Renal pelvis (tissue), 4 donors: ENCODE measurements around the gene NPAS3. TPM values are rescaled to one million over a fixed set of nuclear protein-coding genes. Genes with fewer than 3 reads are reported as not detected.
A peak's percentile ranks its signal among the peaks of the same experiment; 100 is the strongest.

Source experiments
- DNase-seq: peaks from one replicate; pipeline ENCODE4 v3.0.0-alpha.2; 2013
- polyA plus RNA-seq, 3 donors: library from polyadenylated mRNA; unstranded; fragments of 120-200 nt; gene quantifications; one replicate each; pipeline ENCODE4 v1.2.1, GENCODE V29; 2013; ENCODE audit not compliant: insufficient read length in 3 of 3

The NPAS3 gene
- polyA plus RNA-seq, 3 donors: 8.7 to 9.6 (median 9.0) TPM

GRCh38 chr14:33375786-33376185 is 437.1 kb downstream of the NPAS3 start:
- no peak for DNase-seq

GRCh38 chr14:33376510-33376909 is 437.8 kb downstream of the NPAS3 start:
- DNase-seq: no peak

- no peak for DNase-seq
Observed at GRCh38 chr14:33377596-33378390, 439.1 kb downstream of the NPAS3 start.

GRCh38 chr14:33381717-33382116 is 443.0 kb downstream of the NPAS3 start:
- DNase-seq: no peak

- DNase-seq: no peak
Observed at GRCh38 chr14:33386140-33386539, 447.5 kb downstream of the NPAS3 start.

- no peak for DNase-seq
Observed at GRCh38 chr14:33386781-33387180, 448.1 kb downstream of the NPAS3 start.

GRCh38 chr14:33390335-33390734 is 451.7 kb downstream of the NPAS3 start:
- no peak for DNase-seq

GRCh38 chr14:33393231-33393894 is 454.7 kb downstream of the NPAS3 start:
- peak; percentile 31 for DNase-seq

- no peak for DNase-seq
Observed at GRCh38 chr14:33393895-33394368, 455.3 kb downstream of the NPAS3 start.

- DNase-seq: no peak
Observed at GRCh38 chr14:33401311-33401710, 462.6 kb downstream of the NPAS3 start.

GRCh38 chr14:33402604-33403003 is 463.9 kb downstream of the NPAS3 start:
- no peak for DNase-seq

- DNase-seq: no peak
Observed at GRCh38 chr14:33404054-33404453, 465.4 kb downstream of the NPAS3 start.

GRCh38 chr14:33404964-33405574 is 466.4 kb downstream of the NPAS3 start:
- no peak for DNase-seq

- no peak for DNase-seq
Observed at GRCh38 chr14:33406766-33407165, 468.1 kb downstream of the NPAS3 start.

GRCh38 chr14:33408291-33408690 is 469.6 kb downstream of the NPAS3 start:
- no peak for DNase-seq

GRCh38 chr14:33412450-33412849 is 473.8 kb downstream of the NPAS3 start:
- DNase-seq: no peak

GRCh38 chr14:33413381-33413780 is 474.7 kb downstream of the NPAS3 start:
- no peak for DNase-seq

- DNase-seq: no peak
Observed at GRCh38 chr14:33414041-33414440, 475.4 kb downstream of the NPAS3 start.

- DNase-seq: no peak
Observed at GRCh38 chr14:33420051-33420627, 481.5 kb downstream of the NPAS3 start.

- no peak for DNase-seq
Observed at GRCh38 chr14:33430414-33431035, 491.8 kb downstream of the NPAS3 start.

- peak; percentile 16 for DNase-seq
Observed at GRCh38 chr14:33432407-33433023, 493.8 kb downstream of the NPAS3 start.

- no peak for DNase-seq
Observed at GRCh38 chr14:33433396-33433795, 494.7 kb downstream of the NPAS3 start.
